Left ventricle myocardium superior (tissue), 1 donor: ENCODE measurements around the gene ASMTL. TPM values are rescaled to one million over a fixed set of nuclear protein-coding genes. Genes with fewer than 3 reads are reported as not detected.
"Not testable (repeated sequence)": the region's sequence is repeated elsewhere in the genome, so short reads cannot be mapped to it uniquely, and the experiment has no call there.

Source experiments
- ATAC-seq: fragments of 200-7000 bp; cut with Tn5 transposase; one replicate; pipeline ENCODE4 v1.9.1; 2020; ENCODE audit warnings: mild to moderate bottlenecking, moderate library complexity
- DNase-seq: peaks from one replicate; pipeline ENCODE4 v3.0.0-alpha.2; 2020
- intact Hi-C: fragments of 100-400 bp; cut with micrococcal nuclease; formaldehyde crosslinking; loops from one replicate; pipeline ENCODE4 v1.11.0; 2022
- total RNA-seq: library from RNA; stranded (reverse); fragmentation: NEBNext Ultra II Directional; extraction: Animal tissue kit (Norgen Biotek cat#: 25700); gene quantifications from one replicate; pipeline ENCODE4 v1.2.1, GENCODE V29; 2021
- donor health status: DM: no; HTN: yes; CAD: no; lungs with severe emphysema.

Gene ASMTL
- total RNA-seq, 1 donor from 2014 or later = 34.3 TPM

GRCh38 chrX:1464041-1464970 lies 11.6 kb upstream of the ASMTL start:
- ATAC-seq = no peak
- DNase-seq = no peak
- intact Hi-C loops = no loop called here

GRCh38 chrX:1463581-1463980 lies 10.9 kb upstream of the ASMTL start:
- intact Hi-C loops = no loop called here
- no peak for DNase-seq
- no peak for ATAC-seq

GRCh38 chrX:1462596-1463251 lies 10.0 kb upstream of the ASMTL start:
- intact Hi-C loops = no loop called here
- no peak for DNase-seq
- ATAC-seq = peak; percentile 82

- intact Hi-C loops = no loop called here
- no peak for DNase-seq
- no peak for ATAC-seq
Measured at GRCh38 chrX:1462110-1462509, 9.4 kb upstream of the ASMTL start.

GRCh38 chrX:1455948-1456280 lies 3.2 kb upstream of the ASMTL start:
- intact Hi-C loops = loop anchor here (10.0 kb wide), 1 partner anchor 1149 kb away; no protein-coding TSS in a partner anchor
- ATAC-seq = no peak
- no peak for DNase-seq

GRCh38 chrX:1453951-1454785 lies 1.5 kb upstream of the ASMTL start:
- intact Hi-C loops = loop anchor here (10.0 kb wide), 1 partner anchor 1151 kb away; no protein-coding TSS in a partner anchor
- ATAC-seq = peak; percentile 35
- DNase-seq = peak; percentile 92

- intact Hi-C loops = loop anchor here (10.0 kb wide), 1 partner anchor 1151 kb away; no protein-coding TSS in a partner anchor
- DNase-seq = no peak
- ATAC-seq = peak; percentile 23
Measured at GRCh38 chrX:1453395-1453783, 680 bp upstream of the ASMTL start.

GRCh38 chrX:1451661-1452515 lies 821 bp downstream of the ASMTL start:
- ATAC-seq (no peak), DNase-seq (peak; percentile 44)
- intact Hi-C loops = loop anchor here (10.0 kb wide), 1 partner anchor 1153 kb away; no protein-coding TSS in a partner anchor

GRCh38 chrX:1451251-1451660 lies 1.5 kb downstream of the ASMTL start:
- intact Hi-C loops = loop anchor here (10.0 kb wide), 1 partner anchor 1154 kb away; no protein-coding TSS in a partner anchor
- ATAC-seq (no peak), DNase-seq (no peak)

GRCh38 chrX:1450361-1451161 lies 2.1 kb downstream of the ASMTL start:
- ATAC-seq (no peak), DNase-seq (no peak)
- intact Hi-C loops = loop anchor here (10.0 kb wide), 1 partner anchor 1154 kb away; no protein-coding TSS in a partner anchor

GRCh38 chrX:1449823-1450149 lies 2.9 kb downstream of the ASMTL start:
- ATAC-seq (no peak), DNase-seq (no peak)
- intact Hi-C loops = loop anchor here (10.0 kb wide), 1 partner anchor 1155 kb away; no protein-coding TSS in a partner anchor

- DNase-seq (no peak), ATAC-seq (no peak)
- intact Hi-C loops = no loop called here
Measured at GRCh38 chrX:1449036-1449822, 3.5 kb downstream of the ASMTL start.

- ATAC-seq, intact Hi-C loops, DNase-seq: not testable (repeated sequence)
Measured at GRCh38 chrX:1448573-1449001, 4.1 kb downstream of the ASMTL start.

GRCh38 chrX:1447969-1448572 lies 4.6 kb downstream of the ASMTL start:
- DNase-seq, intact Hi-C loops, ATAC-seq: not testable (repeated sequence)

- ATAC-seq, intact Hi-C loops: not testable (repeated sequence)
- peak; percentile 3 for DNase-seq
Measured at GRCh38 chrX:1446984-1447968, 5.4 kb downstream of the ASMTL start.
